MCF 10A (cell line): ENCODE measurements around the gene PRMT2. TPM values are rescaled to one million over a fixed set of nuclear protein-coding genes. Genes with fewer than 3 reads are reported as not detected.

ENCODE experiments used
- BruUV-seq: library from RNA; stranded (reverse); fragments of 400-500 nt; replicated peaks from 2 replicates; lab custom pipeline; 2021; lab: Mats Ljungman, UMichigan
- CTCF ChIA-PET: fragments of 300-600 bp; sonication (Branson Sonifier 250); formaldehyde crosslinking; extraction: SDS; loops from one replicate; lab custom pipeline; 2021; ENCODE audit warnings: antibody characterized with exemption, inconsistent platforms; lab: Yijun Ruan, JAX
- POLR2A ChIA-PET: fragments of 300-600, 350-650 bp; sonication (Branson Sonifier 250); formaldehyde crosslinking; extraction: SDS; loops from one replicate; lab custom pipeline; 2020; ENCODE audit warnings: antibody characterized with exemption, inconsistent platforms; lab: Yijun Ruan, JAX
- DNase-seq: peaks from one replicate; pipeline ENCODE4 v3.0.0-alpha.2; 2018; ENCODE audit not compliant: unreplicated experiment
- H3K27ac Mint-ChIP-seq: one replicate; pipeline ENCODE4 v1.8.0; 2022; ENCODE audit warnings: mild to moderate bottlenecking, low read depth, mixed read lengths; ENCODE audit not compliant: unreplicated experiment
- H3K27me3 Mint-ChIP-seq: one replicate; pipeline ENCODE4 v1.8.0; 2022; ENCODE audit warnings: mixed read lengths; ENCODE audit not compliant: insufficient read depth, unreplicated experiment
- H3K36me3 Mint-ChIP-seq: one replicate; pipeline ENCODE4 v1.8.0; 2022; ENCODE audit warnings: mild to moderate bottlenecking, moderate library complexity, mixed read lengths; ENCODE audit not compliant: insufficient read depth, unreplicated experiment
- H3K4me1 Mint-ChIP-seq: one replicate; pipeline ENCODE4 v1.8.0; 2022; ENCODE audit warnings: mixed read lengths; ENCODE audit not compliant: insufficient read depth, unreplicated experiment
- H3K4me3 Mint-ChIP-seq: one replicate; pipeline ENCODE4 v1.8.0; 2022; ENCODE audit warnings: mild to moderate bottlenecking, moderate library complexity, mixed read lengths; ENCODE audit not compliant: unreplicated experiment
- H3K9me3 Mint-ChIP-seq: one replicate; pipeline ENCODE4 v1.8.0; 2022; ENCODE audit warnings: mixed read lengths; ENCODE audit not compliant: unreplicated experiment
- intact Hi-C: fragments of 100-400 bp; cut with micrococcal nuclease; formaldehyde crosslinking; loops from 2 replicates; pipeline ENCODE4 v1.14.1; 2022
- total RNA-seq: library from RNA; stranded (reverse); gene quantifications from 2 replicates; pipeline ENCODE4 v1.2.3, GENCODE V29; 2022
- TF ChIP-seq, protein P1 (sequence below): fragments of 200-600 bp; IDR thresholded peaks from one replicate; pipeline ENCODE4 v1.8.0; 2022; ENCODE audit warnings: antibody characterized with exemption, mild to moderate bottlenecking; ENCODE audit not compliant: unreplicated experiment

PRMT2 gene
- total RNA-seq, 1 experiment from 2014 or later = 60.2 TPM

DNA sequence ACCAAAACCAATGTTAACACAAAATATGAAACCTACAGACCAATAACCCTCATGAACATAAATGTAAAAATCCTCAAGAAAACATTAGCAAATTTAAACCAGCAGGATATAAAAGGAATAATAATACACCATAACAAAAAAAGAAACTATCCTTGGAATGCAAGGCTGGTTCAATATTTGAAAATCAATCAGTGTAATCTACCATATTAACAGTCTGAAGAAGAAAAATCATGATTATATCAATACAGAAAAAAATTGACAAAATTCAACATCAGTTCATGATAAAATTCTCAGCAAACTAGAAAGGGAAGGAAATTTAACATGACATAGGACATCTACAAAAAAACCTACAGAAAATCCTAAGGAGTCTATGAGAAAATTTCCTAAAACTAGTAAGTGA lies 19.8 kb downstream of the PRMT2 start:
- ChIA-PET POLR2A (interaction anchor here (2.1 kb wide), 1 partner anchor 17 kb away, joined by 4 read pairs; no protein-coding TSS in a partner anchor), CTCF (no interaction called here)
- H3K9me3 Mint-ChIP-seq = peaks cover 14% of the 10 kb centered on the region
- DNase-seq = no peak
- H3K36me3 Mint-ChIP-seq = peaks cover 65% of the 10 kb centered on the region
- BruUV-seq = no TSS peak
- intact Hi-C loops = no loop called here
- H3K4me3 Mint-ChIP-seq = no peak overlapping the region
- TF ChIP-seq, protein P1, sequence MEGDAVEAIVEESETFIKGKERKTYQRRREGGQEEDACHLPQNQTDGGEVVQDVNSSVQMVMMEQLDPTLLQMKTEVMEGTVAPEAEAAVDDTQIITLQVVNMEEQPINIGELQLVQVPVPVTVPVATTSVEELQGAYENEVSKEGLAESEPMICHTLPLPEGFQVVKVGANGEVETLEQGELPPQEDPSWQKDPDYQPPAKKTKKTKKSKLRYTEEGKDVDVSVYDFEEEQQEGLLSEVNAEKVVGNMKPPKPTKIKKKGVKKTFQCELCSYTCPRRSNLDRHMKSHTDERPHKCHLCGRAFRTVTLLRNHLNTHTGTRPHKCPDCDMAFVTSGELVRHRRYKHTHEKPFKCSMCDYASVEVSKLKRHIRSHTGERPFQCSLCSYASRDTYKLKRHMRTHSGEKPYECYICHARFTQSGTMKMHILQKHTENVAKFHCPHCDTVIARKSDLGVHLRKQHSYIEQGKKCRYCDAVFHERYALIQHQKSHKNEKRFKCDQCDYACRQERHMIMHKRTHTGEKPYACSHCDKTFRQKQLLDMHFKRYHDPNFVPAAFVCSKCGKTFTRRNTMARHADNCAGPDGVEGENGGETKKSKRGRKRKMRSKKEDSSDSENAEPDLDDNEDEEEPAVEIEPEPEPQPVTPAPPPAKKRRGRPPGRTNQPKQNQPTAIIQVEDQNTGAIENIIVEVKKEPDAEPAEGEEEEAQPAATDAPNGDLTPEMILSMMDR = no peak
- H3K4me1 Mint-ChIP-seq = peaks cover 4% of the 10 kb centered on the region
- H3K27ac Mint-ChIP-seq = no peak overlapping the region
- no peaks in the 10 kb centered on the region for H3K27me3 Mint-ChIP-seq

DNA sequence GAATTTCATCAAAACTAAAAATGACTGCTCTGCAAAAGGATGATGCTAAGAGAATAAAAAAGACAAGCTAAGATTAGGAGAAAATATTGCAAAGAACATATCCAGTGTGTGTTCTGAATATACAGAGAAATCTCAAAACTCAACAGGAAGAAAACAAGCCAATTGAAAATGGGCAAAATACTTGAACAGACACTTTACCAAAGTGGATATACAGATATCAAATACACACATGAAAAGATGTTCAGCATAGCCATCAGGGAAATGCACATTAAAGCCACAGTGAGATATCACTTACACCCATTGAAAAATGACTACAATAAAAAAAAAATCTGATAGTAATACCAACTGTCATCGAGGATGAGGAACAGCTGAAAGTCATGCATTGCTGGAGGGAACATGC lies 21.3 kb downstream of the PRMT2 start:
- TF ChIP-seq, protein P1 = no peak
- intact Hi-C loops = no loop called here
- peaks cover 14% of the 10 kb centered on the region for H3K9me3 Mint-ChIP-seq
- no peaks in the 10 kb centered on the region for H3K27me3 Mint-ChIP-seq
- ChIA-PET POLR2A (interaction anchor here (0.7 to 2.1 kb wide), 5 partner anchors 11 to 49 kb away, joined by 3 to 6 read pairs (median 4); partner anchors contain the start of gene PRMT2), CTCF (interaction anchor here (0.6 to 1.1 kb wide), 3 partner anchors 12 to 32 kb away, joined by 3 read pairs; no protein-coding TSS in a partner anchor)
- H3K4me1 Mint-ChIP-seq = peaks cover 2% of the 10 kb centered on the region
- BruUV-seq = no TSS peak
- H3K27ac Mint-ChIP-seq = no peak overlapping the region
- peaks cover 56% of the 10 kb centered on the region for H3K36me3 Mint-ChIP-seq
- no peak overlapping the region for H3K4me3 Mint-ChIP-seq
- DNase-seq = no peak

DNA sequence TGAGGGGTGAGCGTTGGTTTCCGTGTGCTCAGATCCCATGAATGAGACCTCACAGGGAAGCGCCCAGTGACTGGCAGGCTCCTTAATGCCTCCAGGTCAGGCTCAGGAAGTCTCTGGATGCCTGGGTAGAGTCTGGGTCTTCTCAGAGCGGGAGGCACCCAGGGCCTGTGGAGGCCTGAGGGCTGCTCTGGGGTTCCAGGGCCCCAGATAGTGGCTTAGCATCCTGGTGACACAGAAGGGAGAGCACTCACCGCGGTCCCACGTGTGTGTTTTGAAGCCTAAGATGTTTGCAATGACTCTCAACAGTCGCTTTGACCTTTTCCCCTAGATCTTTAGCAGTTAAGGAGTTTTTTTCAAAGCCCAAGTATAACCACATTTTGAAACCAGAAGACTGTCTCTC lies 25.0 kb downstream of the PRMT2 start:
- ChIA-PET CTCF (no interaction called here), POLR2A (no interaction called here)
- TF ChIP-seq, protein P1 = no peak
- Mint-ChIP-seq H3K36me3 (peaks cover 34% of the 10 kb centered on the region), H3K4me1 (peaks cover 11% of the 10 kb centered on the region), H3K27ac (no peak overlapping the region), H3K27me3 (no peaks in the 10 kb centered on the region), H3K4me3 (no peak overlapping the region), H3K9me3 (peaks cover 11% of the 10 kb centered on the region)
- no TSS peak for BruUV-seq
- DNase-seq = no peak
- intact Hi-C loops = no loop called here

DNA sequence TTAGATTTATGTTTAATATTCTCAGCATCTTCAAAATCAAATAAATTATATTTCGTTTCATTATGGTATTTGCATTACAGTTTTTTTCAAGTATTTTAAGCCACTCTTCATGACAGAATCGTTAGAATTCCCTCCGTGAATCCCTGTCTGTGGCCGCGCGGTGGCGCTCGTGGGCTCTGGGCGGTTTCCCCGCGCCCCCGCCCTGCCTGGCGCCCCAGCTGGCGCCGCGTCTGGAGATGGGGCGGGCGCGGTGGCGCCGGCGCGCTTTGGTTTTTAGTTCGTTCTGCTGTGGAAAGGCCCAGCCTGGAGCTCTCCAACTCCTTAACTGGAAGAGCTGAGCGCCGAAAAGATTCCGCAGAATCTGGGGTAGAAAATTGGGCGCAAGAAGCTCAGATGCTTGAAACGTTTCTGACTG lies 25.7 kb downstream of the PRMT2 start:
- H3K27ac Mint-ChIP-seq = no peak overlapping the region
- TF ChIP-seq, protein P1 = peak; percentile 60
- peak; percentile 36 for DNase-seq
- POLR2A ChIA-PET = no interaction called here
- BruUV-seq = no TSS peak
- no peaks in the 10 kb centered on the region for H3K27me3 Mint-ChIP-seq
- peaks cover 4% of the 10 kb centered on the region for H3K9me3 Mint-ChIP-seq
- peaks cover 11% of the 10 kb centered on the region for H3K4me1 Mint-ChIP-seq
- intact Hi-C loops = no loop called here
- H3K4me3 Mint-ChIP-seq = no peak overlapping the region
- peaks cover 29% of the 10 kb centered on the region for H3K36me3 Mint-ChIP-seq
- CTCF ChIA-PET = interaction anchor here (0.6 kb wide), 1 partner anchor 525 kb away, joined by 3 read pairs; no protein-coding TSS in a partner anchor
